Measurements from ENCODE around the gene AKT2.
A peak's percentile ranks its signal among the peaks of the same experiment; 100 is the strongest.

Gene AKT2

DNA sequence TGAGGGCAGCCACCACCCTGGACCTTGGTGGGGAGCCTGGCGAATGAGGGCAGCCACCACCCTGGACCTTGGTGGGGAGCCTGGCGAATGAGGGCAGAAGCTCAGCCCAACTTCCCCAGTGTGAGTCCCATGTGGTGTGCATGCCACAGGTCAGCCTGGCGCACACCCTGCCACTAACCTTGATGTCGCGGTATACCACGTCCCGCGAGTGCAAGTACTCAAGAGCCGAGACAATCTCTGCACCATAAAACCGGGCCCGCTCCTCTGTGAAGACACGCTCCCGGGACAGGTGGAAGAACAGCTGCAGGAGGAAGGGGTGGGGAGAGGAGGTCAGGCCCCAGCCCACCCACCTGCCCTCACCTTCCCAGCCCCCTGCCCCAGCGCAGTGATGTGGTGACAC is 47.4 kb downstream of the AKT2 start:
- TF ChIP-seq TCF12 (IDR thresholded peaks at IDR 0.05; ENCODE audit: low read depth) (no peak), EP300 (IDR thresholded peaks at IDR 0.05; ENCODE audit: borderline replicate concordance) (no peak), REST (IDR thresholded peaks at IDR 0.05; ENCODE audit: low read depth) (no peak), MAX (IDR thresholded peaks at IDR 0.05) (no peak), FOXM1 (IDR thresholded peaks at IDR 0.05; ENCODE audit: borderline replicate concordance, low read depth) (no peak), YY1 (IDR thresholded peaks at IDR 0.05; ENCODE audit: low read depth) (no peak)
- TF ChIP-seq, protein P1, sequence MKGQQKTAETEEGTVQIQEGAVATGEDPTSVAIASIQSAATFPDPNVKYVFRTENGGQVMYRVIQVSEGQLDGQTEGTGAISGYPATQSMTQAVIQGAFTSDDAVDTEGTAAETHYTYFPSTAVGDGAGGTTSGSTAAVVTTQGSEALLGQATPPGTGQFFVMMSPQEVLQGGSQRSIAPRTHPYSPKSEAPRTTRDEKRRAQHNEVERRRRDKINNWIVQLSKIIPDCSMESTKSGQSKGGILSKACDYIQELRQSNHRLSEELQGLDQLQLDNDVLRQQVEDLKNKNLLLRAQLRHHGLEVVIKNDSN (IDR thresholded peaks at IDR 0.05): no peak

DNA sequence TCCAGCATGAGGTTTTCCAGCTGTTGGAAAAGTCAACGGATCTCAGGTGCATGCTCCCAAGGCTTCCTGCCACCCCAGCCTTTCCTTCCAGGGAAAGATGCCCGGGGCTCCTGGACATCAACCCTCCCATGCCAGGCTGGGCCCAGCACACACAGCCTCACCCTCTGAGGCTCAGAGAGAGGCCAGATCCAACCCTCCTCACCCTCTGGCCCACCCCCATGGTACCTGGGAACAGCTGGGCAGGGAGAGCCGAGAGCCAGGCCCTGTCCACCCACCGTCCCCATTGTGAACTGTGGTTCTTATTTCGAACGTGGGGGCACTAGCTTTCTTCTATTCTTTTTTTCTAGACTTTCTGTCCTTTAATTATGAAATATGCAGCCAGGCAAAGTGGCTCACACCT is 48.8 kb downstream of the AKT2 start:
- TF ChIP-seq TCF12 (IDR thresholded peaks at IDR 0.05; ENCODE audit: low read depth) (no peak), YY1 (IDR thresholded peaks at IDR 0.05; ENCODE audit: low read depth) (no peak), TAF1 (IDR thresholded peaks at IDR 0.05; ENCODE audit: low read depth) (no peak), MAX (IDR thresholded peaks at IDR 0.05) (no peak), ZBTB7A (IDR thresholded peaks at IDR 0.05; ENCODE audit: low read depth) (no peak), TEAD4 (IDR thresholded peaks at IDR 0.05) (no peak), CREB1 (IDR thresholded peaks at IDR 0.05; ENCODE audit: low read depth) (no peak), EGR1 (IDR thresholded peaks at IDR 0.05) (no peak), REST (IDR thresholded peaks at IDR 0.05; ENCODE audit: low read depth) (no peak), EP300 (IDR thresholded peaks at IDR 0.05; ENCODE audit: borderline replicate concordance) (no peak), NFIC (IDR thresholded peaks at IDR 0.05) (no peak), CEBPB (IDR thresholded peaks at IDR 0.05) (no peak), FOXM1 (IDR thresholded peaks at IDR 0.05; ENCODE audit: borderline replicate concordance, low read depth) (no peak)
- TF ChIP-seq, protein P1 (IDR thresholded peaks at IDR 0.05): no peak

DNA sequence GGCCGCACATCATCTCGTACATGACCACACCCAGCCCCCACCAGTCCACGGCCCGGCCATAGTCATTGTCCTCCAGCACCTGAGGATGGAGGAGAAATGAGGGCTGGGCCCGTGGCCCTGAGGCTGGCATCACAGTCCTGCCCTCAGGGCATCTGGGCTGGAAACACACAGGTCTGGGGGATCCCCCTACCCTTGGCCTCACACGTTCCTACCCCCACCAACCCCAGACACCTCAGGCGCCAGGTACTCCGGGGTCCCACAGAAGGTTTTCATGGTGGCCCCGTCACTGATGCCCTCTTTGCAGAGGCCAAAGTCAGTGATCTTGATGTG is 49.2 kb downstream of the AKT2 start:
- no peak for TF ChIP-seq CEBPB (IDR thresholded peaks at IDR 0.05)
- TF ChIP-seq ZBTB7A (IDR thresholded peaks at IDR 0.05; ENCODE audit: low read depth): no peak
- TF ChIP-seq EP300 (IDR thresholded peaks at IDR 0.05; ENCODE audit: borderline replicate concordance): no peak
- TF ChIP-seq, protein P1 (IDR thresholded peaks at IDR 0.05): no peak
- TF ChIP-seq MAX (IDR thresholded peaks at IDR 0.05): no peak
- no peak for TF ChIP-seq RAD21 (IDR thresholded peaks at IDR 0.05; ENCODE audit: low read depth)
- TF ChIP-seq TEAD4 (IDR thresholded peaks at IDR 0.05): no peak
- TF ChIP-seq YY1 (IDR thresholded peaks at IDR 0.05; ENCODE audit: low read depth): no peak
- TF ChIP-seq NFIC (IDR thresholded peaks at IDR 0.05): no peak
- no peak for TF ChIP-seq TAF1 (IDR thresholded peaks at IDR 0.05; ENCODE audit: low read depth)
- no peak for TF ChIP-seq REST (IDR thresholded peaks at IDR 0.05; ENCODE audit: low read depth)

GRCh38 chr19:40235238-40236025 is 49.7 kb downstream of the AKT2 start:
- peak; percentile 22; the same call in 1 of the 2 replicates for TF ChIP-seq RAD21 (IDR thresholded peaks at IDR 0.05; ENCODE audit: low read depth)
- no peak for TF ChIP-seq NFIC (IDR thresholded peaks at IDR 0.05)

Measured in Ishikawa (cell line).